Myocyte (in vitro differentiated cells): ENCODE measurements around the gene MBD3L3. TPM values are rescaled to one million over a fixed set of nuclear protein-coding genes. Genes with fewer than 3 reads are reported as not detected.
"Not testable (repeated sequence)": the region's sequence is repeated elsewhere in the genome, so short reads cannot be mapped to it uniquely, and the experiment has no call there.

Experiments used
- DNase-seq: peaks from one replicate; pipeline ENCODE4 v3.0.0-alpha.2; 2012; ENCODE audit warnings: low read depth
- total RNA-seq: library from RNA; depleted of rRNA; stranded (reverse); fragments of >200 nt; gene quantifications from 2 replicates; pipeline ENCODE4 v1.2.3, GENCODE V29; 2014

Gene MBD3L3
- total RNA-seq, 1 donor from 2014 or later = not detected

DNA sequence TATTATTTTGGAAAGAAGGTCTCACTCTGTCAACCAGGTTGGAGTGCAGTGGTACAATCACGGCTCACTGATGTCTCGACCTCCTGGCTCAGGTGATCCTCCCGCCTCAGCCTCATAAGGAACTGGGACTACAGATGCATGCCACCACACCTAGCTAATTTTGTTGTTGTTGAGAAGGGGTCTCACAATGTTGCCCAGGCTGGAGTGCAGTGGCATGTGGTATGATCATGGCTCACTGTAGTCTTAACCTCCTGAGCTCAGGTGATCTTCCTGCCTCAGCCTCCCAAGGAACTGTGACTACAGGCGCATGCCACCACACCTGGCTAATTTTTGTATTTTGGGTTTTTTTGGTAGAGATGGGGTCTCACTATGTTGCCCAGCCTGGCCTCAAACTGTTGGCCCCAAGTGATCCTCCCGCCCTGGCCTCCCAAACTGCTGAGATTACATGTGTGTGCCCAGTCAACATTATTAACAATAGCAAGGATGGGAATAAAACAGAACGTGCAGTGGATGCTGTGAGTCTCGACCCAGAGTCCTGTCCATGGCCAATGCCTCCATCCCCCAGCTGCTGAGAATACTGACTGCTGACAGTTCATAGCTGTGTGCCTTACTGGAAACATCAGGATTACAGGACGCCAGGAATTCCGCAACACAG lies 5.4 kb upstream of the MBD3L3 start:
- DNase-seq = no peak

- DNase-seq = peak; percentile 13
Observed at GRCh38 chr19:7063339-7063738, 4.9 kb upstream of the MBD3L3 start.

- DNase-seq = not testable (repeated sequence)
Observed at GRCh38 chr19:7059977-7060376, 1.5 kb upstream of the MBD3L3 start.

DNA sequence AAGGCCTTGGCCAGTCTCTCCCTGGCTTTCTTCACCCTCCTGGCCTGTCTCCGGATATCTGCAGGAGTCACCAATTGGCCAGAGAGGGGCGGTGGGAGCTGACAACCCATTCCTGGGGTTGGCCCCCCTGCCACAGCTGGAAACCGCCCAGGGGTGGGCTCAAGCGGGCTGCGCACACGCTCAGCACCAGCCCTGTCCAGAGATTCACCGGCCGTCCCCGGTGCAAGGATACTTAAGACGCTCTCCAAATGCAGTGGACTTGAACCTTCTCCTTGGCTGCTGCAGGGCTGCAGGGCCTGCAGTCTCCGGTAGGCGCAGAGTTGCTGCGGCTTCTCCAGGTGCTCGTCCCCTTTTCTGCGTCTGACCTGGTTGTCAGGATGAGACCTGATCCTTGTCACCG lies 2.1 kb downstream of the MBD3L3 start:
- not testable (repeated sequence) for DNase-seq

- DNase-seq = not testable (repeated sequence)
Observed at GRCh38 chr19:7055679-7056078, 2.8 kb downstream of the MBD3L3 start.

GRCh38 chr19:7054635-7055368 lies 3.7 kb downstream of the MBD3L3 start:
- not testable (repeated sequence) for DNase-seq

DNA sequence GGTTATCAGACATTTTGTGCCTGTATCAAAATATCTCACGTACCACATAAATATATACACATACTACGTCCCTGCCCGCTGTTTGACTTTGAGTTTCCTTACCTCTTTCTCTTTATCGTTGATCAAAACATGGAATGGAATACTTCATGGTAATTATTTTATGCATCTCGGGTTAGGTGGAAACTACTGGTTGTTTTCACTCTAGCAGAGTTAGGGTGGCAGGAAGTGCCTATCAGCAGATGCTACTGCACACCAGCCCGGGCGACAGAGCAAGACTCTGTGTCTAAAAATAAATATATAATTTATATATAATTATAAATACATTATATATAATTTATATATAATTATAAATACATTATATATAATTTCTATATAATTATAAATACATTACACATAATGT lies 5.6 kb downstream of the MBD3L3 start:
- DNase-seq = not testable (repeated sequence)

- not testable (repeated sequence) for DNase-seq
Observed at GRCh38 chr19:7051421-7051820, 7.1 kb downstream of the MBD3L3 start.

DNA sequence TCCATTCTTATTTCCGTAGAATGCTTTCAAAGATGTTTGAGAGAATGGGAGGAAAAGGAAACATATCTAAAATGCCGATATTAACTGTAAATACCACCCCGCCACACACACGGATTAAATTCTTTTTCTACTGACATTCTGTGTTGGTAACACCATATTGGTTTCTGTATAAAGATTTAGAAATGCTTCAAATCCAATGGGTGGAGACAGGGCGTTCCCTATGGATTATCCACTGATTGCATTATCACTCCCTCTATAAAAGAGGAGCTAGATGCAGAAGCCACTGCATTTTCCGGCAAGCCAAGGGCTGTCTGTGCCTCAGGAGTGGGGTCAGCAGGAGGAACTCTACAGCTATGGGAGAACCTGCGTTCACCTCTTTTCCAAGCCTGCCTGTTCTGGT lies 9.5 kb downstream of the MBD3L3 start, which contains the start of gene MBD3L2:
MBD3L2 (plus strand) TSS at position 301 of the 400 bp plus-strand sequence; CDS start at position 354, 53 bp downstream.
- DNase-seq = not testable (repeated sequence)

DNA sequence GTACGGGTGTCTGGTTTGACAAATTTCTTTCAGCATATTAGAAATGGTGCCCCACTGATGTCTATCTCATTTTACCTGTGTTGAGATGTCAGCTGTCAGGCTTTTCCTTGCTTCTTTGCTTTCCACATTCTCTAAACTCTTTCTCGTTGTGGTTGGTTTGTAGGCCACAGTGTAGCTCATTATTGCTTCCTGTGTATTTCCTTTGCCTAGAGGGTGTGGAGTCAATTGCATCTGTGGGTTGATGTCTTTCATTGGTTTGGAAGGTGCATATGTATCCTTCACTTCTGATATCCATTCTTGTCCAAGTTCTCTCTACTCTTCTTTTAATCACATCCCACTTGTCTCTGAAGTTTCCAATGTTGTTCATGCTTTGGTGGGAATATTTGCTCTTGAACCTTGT lies 16.9 kb downstream of the MBD3L3 start:
- not testable (repeated sequence) for DNase-seq

GRCh38 chr19:7040079-7040478 lies 18.4 kb downstream of the MBD3L3 start, which contains the start of gene MBD3L4:
MBD3L4 (minus strand) TSS chr19:7040179; CDS start chr19:7040144, 35 bp downstream.
- DNase-seq = not testable (repeated sequence)

DNA sequence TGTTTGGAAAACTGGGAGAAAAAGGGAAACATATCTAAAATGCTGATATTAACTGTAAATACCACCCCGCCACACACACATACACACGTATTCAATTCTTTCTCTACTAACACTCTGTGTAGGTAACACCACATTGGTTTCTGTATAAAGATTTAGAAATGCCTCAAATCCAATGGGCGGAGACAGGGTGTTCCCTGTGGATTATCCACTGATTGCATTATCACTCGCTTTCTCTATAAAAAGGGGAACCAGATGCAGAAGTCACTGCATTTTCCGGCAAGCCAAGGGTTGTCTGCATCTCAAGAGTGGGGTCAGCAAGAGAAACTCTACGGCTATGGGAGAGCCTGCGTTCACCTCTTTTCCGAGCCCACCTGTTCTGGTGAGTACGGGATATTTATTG lies 28.2 kb downstream of the MBD3L3 start, which contains the start of gene MBD3L5:
MBD3L5 (plus strand) TSS at position 301 of the 400 bp plus-strand sequence; CDS start at position 335, 34 bp downstream.
- DNase-seq = not testable (repeated sequence)

GRCh38 chr19:7028790-7029189 lies 29.7 kb downstream of the MBD3L3 start:
- not testable (repeated sequence) for DNase-seq

DNA sequence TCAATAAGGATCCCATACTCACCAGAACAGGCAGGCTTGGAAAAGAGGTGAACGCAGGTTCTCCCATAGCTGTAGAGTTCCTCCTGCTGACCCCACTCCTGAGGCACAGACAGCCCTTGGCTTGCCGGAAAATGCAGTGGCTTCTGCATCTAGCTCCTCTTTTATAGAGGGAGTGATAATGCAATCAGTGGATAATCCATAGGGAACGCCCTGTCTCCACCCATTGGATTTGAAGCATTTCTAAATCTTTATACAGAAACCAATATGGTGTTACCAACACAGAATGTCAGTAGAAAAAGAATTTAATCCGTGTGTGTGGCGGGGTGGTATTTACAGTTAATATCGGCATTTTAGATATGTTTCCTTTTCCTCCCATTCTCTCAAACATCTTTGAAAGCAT lies 37.1 kb downstream of the MBD3L3 start, which contains the start of gene MBD3L2B:
MBD3L2B (minus strand) TSS at position 101 of the 400 bp plus-strand sequence; CDS start at position 67, 34 bp downstream.
- DNase-seq = not testable (repeated sequence)

GRCh38 chr19:7018828-7019227 lies 39.6 kb downstream of the MBD3L3 start:
- DNase-seq = no peak

DNA sequence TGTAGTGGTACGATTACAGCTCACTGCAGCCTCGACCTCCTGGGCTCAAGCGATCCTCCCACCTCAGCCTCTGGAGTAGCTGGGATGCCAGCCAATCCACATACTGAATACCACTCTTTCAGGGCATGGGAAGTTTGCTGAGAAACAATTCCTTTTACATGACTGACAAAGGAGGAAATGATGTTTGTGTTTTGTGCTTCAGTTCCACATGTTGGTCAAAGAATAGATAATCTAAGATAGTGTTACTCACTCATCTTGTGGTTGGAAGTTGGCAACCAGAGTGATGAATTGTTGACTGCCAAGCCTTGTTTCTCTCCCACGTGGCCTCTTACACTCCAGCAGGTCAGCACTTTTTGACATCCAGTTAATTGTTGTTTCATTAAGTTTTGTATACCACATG lies 44.8 kb downstream of the MBD3L3 start:
- peak; percentile 22 for DNase-seq

DNA sequence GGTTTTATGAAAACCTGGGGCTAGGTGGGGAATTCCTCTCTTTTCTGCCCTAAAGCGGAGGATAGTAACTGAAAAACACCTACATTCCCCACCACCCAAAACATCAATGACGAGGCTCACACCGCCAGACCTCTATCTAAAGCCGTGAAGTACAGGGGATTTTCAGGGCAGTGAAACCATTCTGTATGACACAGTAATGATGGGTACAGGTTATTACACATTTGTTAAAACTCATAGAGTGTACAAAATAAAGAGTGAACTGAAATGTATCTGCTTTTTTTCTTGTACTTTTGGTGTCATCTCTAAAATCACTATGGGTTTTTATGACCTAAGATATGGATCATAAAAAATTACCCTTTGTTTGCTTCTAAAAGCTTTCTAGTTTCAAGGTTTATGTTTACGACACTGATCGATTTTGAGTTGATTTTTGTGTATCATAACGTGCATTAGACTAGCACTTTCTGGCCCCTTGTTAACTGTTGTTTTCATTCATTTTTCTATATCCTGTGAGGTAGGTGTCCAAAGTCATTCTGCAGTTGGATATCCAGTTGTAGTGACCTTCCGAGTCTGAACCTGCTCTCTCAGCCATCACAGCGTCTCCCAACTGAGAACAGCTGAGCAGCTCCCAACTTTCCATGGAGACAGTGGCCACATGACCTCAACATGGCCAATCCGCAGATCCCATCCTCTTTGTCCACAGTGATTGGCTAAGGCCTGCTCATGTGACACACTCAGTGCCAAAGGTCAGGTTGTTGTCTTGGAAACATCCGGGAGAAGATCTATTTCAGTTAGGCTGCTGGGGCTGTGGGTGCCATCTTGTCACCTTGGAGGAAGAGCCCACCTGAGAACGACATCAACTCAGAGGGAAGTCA lies 47.5 kb downstream of the MBD3L3 start:
- DNase-seq = no peak

DNA sequence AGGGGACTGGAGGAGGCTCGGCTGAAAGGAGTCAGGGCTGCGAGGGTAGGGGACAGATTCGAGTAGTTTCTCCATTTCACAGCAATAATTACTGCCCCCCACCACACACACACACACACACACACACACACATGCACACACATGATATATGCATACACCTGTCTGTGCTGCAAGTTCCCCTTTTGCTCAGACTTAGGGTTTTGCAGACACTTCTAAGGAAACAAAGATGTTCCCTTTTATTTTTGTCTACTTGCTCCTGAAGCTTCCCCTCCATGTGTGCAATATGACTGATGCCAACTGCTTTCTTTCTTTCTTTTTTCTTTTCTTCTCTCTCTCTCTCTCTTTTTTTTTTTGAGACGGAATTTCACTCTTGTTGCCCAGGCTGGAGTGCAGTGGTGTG lies 50.6 kb downstream of the MBD3L3 start:
- no peak for DNase-seq
